GM18873 (cell line): ENCODE measurements around the gene NFE2L3.
"Not testable (repeated sequence)": the region's sequence is repeated elsewhere in the genome, so short reads cannot be mapped to it uniquely, and the experiment has no call there.

Experiments used
- ATAC-seq: cut with Tn5 transposase; IDR thresholded peaks from one replicate; pipeline ENCODE4 v1.9.1; 2021; ENCODE audit warnings: mild to moderate bottlenecking, moderate library complexity, moderate number of reproducible peaks; ENCODE audit not compliant: unreplicated experiment, low FRiP score

NFE2L3 gene

GRCh38 chr7:26165950-26166683 is 14.1 kb downstream of the NFE2L3 start:
- ATAC-seq, result no peak

DNA sequence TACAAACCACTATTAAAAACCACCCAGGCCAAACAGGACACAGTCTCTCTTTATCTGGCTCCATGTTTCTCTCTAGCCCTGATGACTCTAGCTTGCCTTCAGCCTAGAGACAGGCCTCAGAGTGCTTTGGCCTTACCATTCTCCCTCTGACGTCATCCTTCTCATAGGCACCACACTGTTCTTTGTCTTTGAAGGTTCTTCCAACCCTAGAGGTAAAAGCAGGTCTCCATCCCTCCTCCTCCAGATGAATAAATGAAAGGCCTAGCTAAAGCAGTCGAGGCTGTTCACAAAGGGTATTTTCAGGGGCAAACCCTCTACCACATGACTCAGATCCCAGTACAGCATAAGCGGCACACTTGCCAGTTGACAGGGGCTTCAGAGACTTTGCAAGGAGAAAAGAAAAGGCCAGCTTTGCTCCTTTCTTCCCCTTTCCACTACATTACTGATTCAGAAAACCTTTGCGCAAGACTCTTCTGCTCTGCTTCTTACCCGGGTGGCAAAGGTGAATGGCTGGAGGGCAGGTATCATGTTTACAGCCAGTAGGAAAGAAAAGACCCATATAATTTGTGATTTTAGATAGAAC is 14.8 kb downstream of the NFE2L3 start:
- no peak for ATAC-seq

DNA sequence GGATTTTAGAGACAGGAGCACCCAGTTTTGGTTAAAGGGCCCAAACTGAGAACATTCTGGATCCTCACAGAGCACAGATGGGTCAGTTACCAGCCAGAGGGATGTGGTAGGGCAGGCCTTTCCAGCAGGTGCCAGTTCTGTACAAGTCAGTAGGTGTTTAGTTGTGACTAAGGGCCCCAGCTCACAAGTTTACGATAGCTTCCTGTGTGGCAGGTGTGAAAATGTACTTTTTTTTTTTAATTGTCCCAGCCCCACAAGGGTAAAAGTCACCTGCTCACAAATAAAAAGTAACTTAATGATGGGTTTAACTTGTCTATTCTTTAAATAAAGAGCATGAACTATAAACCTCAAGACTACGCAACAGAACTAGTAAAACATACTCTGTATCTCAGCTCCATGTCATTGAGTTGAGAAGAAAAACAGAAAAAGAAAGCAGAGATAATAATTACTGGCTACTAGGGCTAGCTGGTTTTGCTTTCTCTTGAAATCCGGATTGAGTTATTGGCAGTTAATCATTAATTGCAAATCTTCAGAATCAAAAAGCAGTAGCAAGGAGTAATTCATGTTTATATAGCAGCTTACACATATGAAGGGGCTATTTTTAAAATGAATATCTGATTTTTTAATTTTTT is 15.4 kb downstream of the NFE2L3 start:
- ATAC-seq, result peak; percentile 72

- ATAC-seq, result no peak
These were observed 16.5 kb downstream of the NFE2L3 start for GRCh38 chr7:26168458-26169023.

DNA sequence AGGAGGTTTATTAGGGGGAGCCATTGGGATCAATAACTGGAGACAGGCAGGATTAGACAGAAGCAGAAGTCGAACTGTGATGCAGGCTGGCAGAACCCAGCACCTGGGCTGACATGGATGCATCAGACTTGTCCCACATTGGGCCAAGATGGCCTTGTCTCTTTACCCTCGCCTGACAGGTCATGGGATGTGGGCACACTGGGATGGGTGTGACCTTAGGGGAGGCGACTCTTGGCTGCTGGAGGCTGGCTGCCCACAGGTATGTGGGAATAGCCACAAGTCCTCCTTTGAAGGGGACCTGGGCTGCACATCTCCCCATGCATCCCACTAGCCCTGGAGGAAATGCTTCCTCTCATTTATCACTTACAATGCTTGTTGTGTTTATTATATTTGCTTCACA is 17.3 kb downstream of the NFE2L3 start:
- no peak for ATAC-seq

GRCh38 chr7:26170663-26171062 is 18.7 kb downstream of the NFE2L3 start:
- ATAC-seq, result no peak

DNA sequence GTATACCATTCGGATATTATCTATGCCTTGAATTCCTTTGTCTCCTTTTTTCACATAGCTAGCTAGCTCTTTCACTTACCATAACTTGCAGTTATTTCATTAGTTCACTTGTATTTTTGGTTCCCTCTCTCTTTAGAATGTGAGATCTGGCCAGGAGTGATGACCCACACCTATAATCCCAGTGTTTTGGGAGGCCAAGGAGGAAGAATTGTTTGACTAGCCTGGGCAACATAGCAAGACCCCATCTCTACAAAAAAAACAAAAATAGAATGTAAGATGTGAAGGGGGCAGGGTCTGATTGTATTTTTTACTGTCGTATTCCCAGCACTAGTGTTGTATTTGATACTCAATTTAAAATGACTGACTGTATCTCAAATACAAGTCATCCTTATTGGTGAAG is 19.6 kb downstream of the NFE2L3 start:
- no peak for ATAC-seq

GRCh38 chr7:26172048-26172447 is 20.1 kb downstream of the NFE2L3 start:
- no peak for ATAC-seq

DNA sequence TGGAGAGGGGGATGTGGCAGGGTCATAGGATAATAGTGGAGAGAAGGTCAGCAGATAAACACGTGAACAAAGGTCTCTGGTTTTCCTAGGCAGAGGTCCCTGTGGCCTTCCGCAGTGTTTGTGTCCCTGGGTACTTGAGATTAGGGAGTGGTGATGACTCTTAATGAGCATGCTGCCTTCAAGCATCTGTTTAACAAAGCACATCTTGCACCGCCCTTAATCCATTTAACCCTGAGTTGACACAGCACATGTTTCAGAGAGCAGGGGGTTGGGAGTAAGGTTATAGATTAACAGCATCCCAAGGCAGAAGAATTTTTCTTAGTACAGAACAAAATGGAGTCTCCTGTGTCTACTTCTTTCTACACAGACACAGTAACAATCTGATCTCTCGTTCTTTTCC is 23.9 kb downstream of the NFE2L3 start:
- ATAC-seq, result not testable (repeated sequence)

- ATAC-seq, result not testable (repeated sequence)
These were observed 24.7 kb downstream of the NFE2L3 start for GRCh38 chr7:26176696-26177095.

DNA sequence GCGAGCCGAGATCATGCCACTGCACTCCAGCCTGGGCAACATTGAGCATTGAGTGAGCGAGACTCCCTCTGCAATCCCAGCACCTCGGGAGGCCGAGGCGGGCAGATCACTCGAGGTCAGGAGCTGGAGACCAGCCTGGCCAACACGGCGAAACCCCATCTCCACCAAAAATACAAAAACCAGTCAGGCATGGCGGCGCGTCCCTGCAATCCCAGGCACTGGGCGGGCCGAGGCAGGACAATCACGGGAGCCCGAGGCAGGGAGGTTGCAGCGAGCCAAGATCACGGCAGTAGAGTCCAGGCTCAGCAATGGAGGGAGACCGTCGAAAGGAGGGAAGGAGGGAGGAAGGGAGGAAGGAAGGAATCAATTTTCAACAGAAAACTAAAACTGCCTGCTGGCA is 25.3 kb downstream of the NFE2L3 start:
- ATAC-seq, result not testable (repeated sequence)

- no peak for ATAC-seq
These were observed 26.4 kb downstream of the NFE2L3 start for GRCh38 chr7:26178272-26178960.

DNA sequence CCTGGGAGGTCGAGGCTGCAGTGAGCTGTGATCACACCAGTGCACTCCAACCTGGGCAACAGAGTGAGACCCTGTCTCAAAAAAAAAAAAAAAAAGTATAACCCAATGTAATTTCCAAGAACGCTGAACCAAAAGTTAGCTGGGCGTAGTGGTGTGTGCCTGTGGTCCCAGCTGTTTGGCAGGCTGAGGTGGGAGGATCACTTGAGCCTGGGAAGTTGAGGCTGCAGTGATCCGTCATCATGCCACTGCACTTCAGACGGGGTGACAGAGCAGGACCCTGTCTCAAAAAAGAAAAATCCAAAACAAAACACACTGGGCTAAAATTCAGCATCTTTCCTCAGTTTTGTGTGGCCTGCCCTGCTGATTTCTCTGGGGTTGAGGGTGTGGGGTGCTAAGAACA is 27.4 kb downstream of the NFE2L3 start:
- no peak for ATAC-seq

GRCh38 chr7:26179826-26180497 is 28.0 kb downstream of the NFE2L3 start:
- ATAC-seq, result no peak

- no peak for ATAC-seq
These were observed 28.8 kb downstream of the NFE2L3 start for GRCh38 chr7:26180792-26181198.

GRCh38 chr7:26181474-26182227 is 29.7 kb downstream of the NFE2L3 start:
- ATAC-seq, result no peak

- ATAC-seq, result no peak
These were observed 30.3 kb downstream of the NFE2L3 start for GRCh38 chr7:26182283-26182682.

GRCh38 chr7:26182706-26183105 is 30.7 kb downstream of the NFE2L3 start:
- ATAC-seq, result no peak

GRCh38 chr7:26183545-26184280 is 31.7 kb downstream of the NFE2L3 start:
- ATAC-seq, result no peak
